ENCODE results near the gene ASCL3.
"Not testable (repeated sequence)": the region's sequence is repeated elsewhere in the genome, so short reads cannot be mapped to it uniquely, and the experiment has no call there.

DNA sequence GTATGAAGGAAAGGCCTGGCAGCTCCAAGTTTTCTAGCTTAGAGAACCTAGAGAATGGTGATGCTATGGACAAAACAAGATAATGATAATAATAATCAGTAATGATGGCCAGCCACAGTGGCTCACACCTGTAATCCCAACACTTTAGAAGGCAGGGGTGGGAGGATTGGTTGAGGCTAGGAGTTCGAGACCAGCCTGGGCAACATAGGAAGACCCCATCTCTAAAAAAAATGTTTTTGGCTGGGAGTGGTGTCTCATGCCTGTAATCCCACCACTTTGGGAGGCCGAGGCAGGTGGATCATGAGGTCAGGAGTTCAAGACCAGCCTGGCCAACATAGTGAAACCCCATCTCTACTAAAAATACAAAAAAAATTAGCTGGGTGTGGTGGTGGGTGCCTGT, 7.0 kb downstream of the ASCL3 start:
- not testable (repeated sequence) for TF ChIP-seq POLR2AphosphoS5 (IDR thresholded peaks at IDR 0.05; ENCODE audit: borderline replicate concordance, low read depth, low read length); EZH2 (IDR thresholded peaks at IDR 0.05); FOXP2 (optimal IDR thresholded peaks at IDR 0.05; ENCODE audit: control extremely low read depth, extremely low read length, insufficient read depth)

Data from SK-N-MC (cell line).